Measurements from ENCODE around the gene P2RY8. TPM values are rescaled to one million over a fixed set of nuclear protein-coding genes. Genes with fewer than 3 reads are reported as not detected.

P2RY8 gene
- total and polyA plus RNA-seq, 3 experiments from 2014 or later = 47.1 to 302 (median 50.1) TPM

DNA sequence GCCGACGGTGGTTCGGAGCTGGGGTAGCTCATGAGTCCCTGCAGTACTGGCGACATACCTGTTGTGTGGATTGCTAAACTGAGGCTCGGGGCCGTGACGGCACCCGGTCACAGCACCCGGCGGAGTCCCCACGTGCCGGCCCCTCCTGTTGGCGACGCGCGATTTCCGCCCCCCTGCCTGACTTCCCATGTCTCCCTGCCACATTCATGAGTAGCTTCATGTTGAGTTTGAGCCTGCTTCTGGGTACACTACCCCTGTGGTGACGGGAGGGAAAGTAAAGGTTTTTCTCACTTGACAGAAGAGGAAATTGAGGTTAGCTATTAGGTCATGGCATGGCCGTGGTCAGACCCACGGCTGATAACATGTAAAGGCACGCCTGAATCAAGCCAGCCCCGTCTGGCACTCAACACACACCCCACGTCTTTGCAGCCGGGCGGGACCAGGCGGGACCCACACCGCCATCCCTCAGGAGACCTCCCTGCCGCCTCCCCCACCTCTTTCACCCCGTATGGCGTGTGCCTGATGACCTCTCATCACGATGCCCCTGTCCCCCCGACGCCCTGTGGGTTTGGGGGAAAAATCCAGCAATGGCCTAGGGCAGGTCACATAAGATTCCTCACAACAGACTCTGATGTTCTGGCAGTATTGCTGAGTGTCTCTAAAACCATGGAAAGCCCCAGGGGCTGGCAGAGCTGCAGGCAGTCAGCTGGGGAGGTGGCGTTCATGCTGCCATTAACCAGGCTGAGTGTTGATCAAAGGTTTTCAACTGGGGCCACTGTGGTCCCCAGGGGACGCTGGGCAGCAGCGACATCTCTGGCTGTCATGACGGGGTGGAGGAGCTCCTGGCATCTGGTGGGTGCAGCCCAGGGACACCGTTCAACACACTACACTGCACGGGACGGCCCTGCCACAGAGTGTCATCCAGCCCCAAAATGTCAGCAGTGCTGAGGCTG lies 29.2 kb downstream of the P2RY8 start:
- Histone ChIP-seq H3K9me3 (ENCODE audit: low read length) (no peaks in the 10 kb centered on the region), H3K4me1 (ENCODE audit: insufficient read depth, low read length) (peaks cover 15% of the 10 kb centered on the region), H3K4me3 (ENCODE audit: low read length) (no peak overlapping the region), H3K27ac (ENCODE audit: low read depth, low read length) (peak overlapping the region; percentile 21), H3K36me3 (ENCODE audit: insufficient read depth, low read length) (peaks cover 7% of the 10 kb centered on the region), H3K27me3 (ENCODE audit: insufficient read depth, low read length, poor library complexity, severe bottlenecking) (no peaks in the 10 kb centered on the region)
- H3K36me3 Mint-ChIP-seq = peaks cover 0 to 42% (median 12%) of the 10 kb centered on the region in 3 donors
- peak overlapping the region in 1 of 8 donors; percentile 98 for H3K27ac Mint-ChIP-seq
- H3K27me3 Mint-ChIP-seq = no peaks in the 10 kb centered on the region
- H3K9me3 Mint-ChIP-seq = peaks cover 0 to 4% (median 0%) of the 10 kb centered on the region in 5 donors
- CTCF ChIA-PET = no interaction called here
- POLR2A ChIA-PET = no interaction called here
- H3K4me3 Mint-ChIP-seq = peak overlapping the region in 4 of 7 donors; percentile 9 to 71 (median 44)
- DNase-seq = peak; percentile 41 to 79 (median 63)
- peaks cover 20 to 36% (median 34%) of the 10 kb centered on the region in 3 donors for H3K4me1 Mint-ChIP-seq

DNA sequence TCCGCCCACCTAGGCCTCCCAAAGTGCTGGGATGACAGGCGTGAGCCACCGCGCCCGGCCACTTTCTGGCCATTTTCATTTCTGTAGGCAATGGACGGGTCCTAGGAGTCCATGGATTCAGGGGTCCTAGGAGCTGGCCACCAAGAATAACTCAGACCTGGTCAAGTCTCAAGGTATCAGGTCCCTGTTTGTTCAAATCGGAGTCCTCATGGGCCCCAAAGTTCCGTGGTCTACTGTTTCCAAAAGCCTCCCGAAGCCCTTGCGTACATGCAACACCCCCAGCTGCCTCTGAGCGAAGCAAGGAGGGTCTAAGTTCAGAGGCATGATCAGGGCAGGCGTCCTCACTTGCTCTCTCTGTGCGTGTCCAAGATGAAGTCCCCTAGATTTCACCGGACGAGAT lies 30.1 kb downstream of the P2RY8 start:
- H3K4me1 ChIP-seq (ENCODE audit: insufficient read depth, low read length) = peaks cover 23% of the 10 kb centered on the region
- CTCF ChIA-PET = no interaction called here

DNA sequence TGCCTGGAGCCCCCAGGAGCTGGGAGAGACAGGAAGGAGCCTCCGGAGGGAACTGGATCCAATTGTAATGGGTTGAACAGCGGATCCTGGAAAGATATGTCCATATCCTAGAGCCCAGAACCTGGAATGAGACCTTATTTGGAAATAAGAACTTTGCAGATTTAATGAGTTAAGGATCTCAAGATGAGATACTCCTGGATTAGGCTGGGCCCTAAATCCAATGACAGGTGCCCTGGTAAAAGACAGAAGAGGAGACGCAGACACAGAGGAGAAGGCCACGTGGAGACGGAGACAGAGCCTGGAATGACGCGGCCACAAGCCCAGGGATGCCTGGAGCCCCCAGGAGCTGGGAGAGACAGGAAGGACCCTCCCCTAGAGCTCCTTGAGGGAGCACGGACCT lies 34.1 kb downstream of the P2RY8 start:
- H3K27ac ChIP-seq (ENCODE audit: low read depth, low read length) = peak overlapping the region; percentile 16

More for the DNA sequence above, 30.1 kb downstream of the P2RY8 start:
- peak overlapping the region in 4 of 8 donors; percentile 39 to 90 (median 80) for H3K27ac Mint-ChIP-seq
- H3K4me3 Mint-ChIP-seq = peak overlapping the region in 2 of 7 donors; percentile 20 to 44
- Histone ChIP-seq H3K27ac (ENCODE audit: low read depth, low read length) (no peak overlapping the region), H3K9me3 (ENCODE audit: low read length) (no peaks in the 10 kb centered on the region), H3K4me3 (ENCODE audit: low read length) (no peak overlapping the region), H3K27me3 (ENCODE audit: insufficient read depth, low read length, poor library complexity, severe bottlenecking) (no peaks in the 10 kb centered on the region), H3K36me3 (ENCODE audit: insufficient read depth, low read length) (peaks cover 15% of the 10 kb centered on the region)
- peaks cover 26 to 44% (median 38%) of the 10 kb centered on the region in 3 donors for H3K4me1 Mint-ChIP-seq
- no peak for DNase-seq
- peaks cover 0 to 4% (median 0%) of the 10 kb centered on the region in 5 donors for H3K9me3 Mint-ChIP-seq
- H3K36me3 Mint-ChIP-seq = peaks cover 0 to 44% (median 12%) of the 10 kb centered on the region in 3 donors
- POLR2A ChIA-PET = no interaction called here
- H3K27me3 Mint-ChIP-seq = no peaks in the 10 kb centered on the region

DNA sequence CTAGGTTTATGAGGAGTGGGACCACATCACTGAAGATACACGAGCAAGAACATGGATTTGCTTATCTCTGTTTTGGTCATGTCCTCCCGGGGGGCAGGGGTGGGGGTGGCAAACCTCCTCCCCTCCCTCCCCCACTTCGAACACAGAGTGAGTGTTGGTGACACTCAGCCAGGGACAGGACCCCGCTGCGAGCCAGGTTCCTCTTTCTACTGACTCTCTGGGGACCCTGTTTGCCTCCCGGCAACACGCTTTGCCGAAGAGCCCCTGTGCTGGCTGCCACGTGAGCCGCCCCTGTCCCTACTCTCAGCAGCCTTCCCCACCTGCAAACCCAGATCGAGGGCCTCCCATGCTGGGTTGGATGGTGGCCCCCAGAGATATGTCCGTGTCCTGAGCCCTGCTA lies 34.7 kb downstream of the P2RY8 start:
- H3K9me3 Mint-ChIP-seq = no peaks in the 10 kb centered on the region
- Histone ChIP-seq H3K27me3 (ENCODE audit: insufficient read depth, low read length, poor library complexity, severe bottlenecking) (no peaks in the 10 kb centered on the region), H3K36me3 (ENCODE audit: insufficient read depth, low read length) (peaks cover 13% of the 10 kb centered on the region), H3K27ac (ENCODE audit: low read depth, low read length) (peak overlapping the region; percentile 16), H3K9me3 (ENCODE audit: low read length) (no peaks in the 10 kb centered on the region), H3K4me1 (ENCODE audit: insufficient read depth, low read length) (peaks cover 19% of the 10 kb centered on the region), H3K4me3 (ENCODE audit: low read length) (no peak overlapping the region)
- CTCF ChIA-PET = no interaction called here
- H3K4me3 Mint-ChIP-seq = no peak overlapping the region
- H3K36me3 Mint-ChIP-seq = peaks cover 3 to 53% (median 6%) of the 10 kb centered on the region in 3 donors
- H3K4me1 Mint-ChIP-seq = peaks cover 24 to 49% (median 36%) of the 10 kb centered on the region in 3 donors
- H3K27me3 Mint-ChIP-seq = no peaks in the 10 kb centered on the region
- DNase-seq = no peak
- POLR2A ChIA-PET = no interaction called here
- H3K27ac Mint-ChIP-seq = peak overlapping the region; percentile 29 to 97 (median 71)

More for the DNA sequence above, 34.1 kb downstream of the P2RY8 start:
- H3K36me3 ChIP-seq (ENCODE audit: insufficient read depth, low read length) = peaks cover 17% of the 10 kb centered on the region
- Mint-ChIP-seq H3K9me3 (no peaks in the 10 kb centered on the region), H3K27ac (peak overlapping the region; percentile 56 to 97 (median 77)), H3K4me1 (peaks cover 21 to 45% (median 36%) of the 10 kb centered on the region in 3 donors), H3K36me3 (peaks cover 3 to 48% (median 6%) of the 10 kb centered on the region in 3 donors), H3K27me3 (no peaks in the 10 kb centered on the region), H3K4me3 (peak overlapping the region in 1 of 7 donors; percentile 23)
- no peaks in the 10 kb centered on the region for H3K27me3 ChIP-seq (ENCODE audit: insufficient read depth, low read length, poor library complexity, severe bottlenecking)
- no peaks in the 10 kb centered on the region for H3K9me3 ChIP-seq (ENCODE audit: low read length)
- POLR2A ChIA-PET = no interaction called here
- CTCF ChIA-PET = no interaction called here
- H3K4me3 ChIP-seq (ENCODE audit: low read length) = no peak overlapping the region
- peaks cover 25% of the 10 kb centered on the region for H3K4me1 ChIP-seq (ENCODE audit: insufficient read depth, low read length)
- no peak for DNase-seq

DNA sequence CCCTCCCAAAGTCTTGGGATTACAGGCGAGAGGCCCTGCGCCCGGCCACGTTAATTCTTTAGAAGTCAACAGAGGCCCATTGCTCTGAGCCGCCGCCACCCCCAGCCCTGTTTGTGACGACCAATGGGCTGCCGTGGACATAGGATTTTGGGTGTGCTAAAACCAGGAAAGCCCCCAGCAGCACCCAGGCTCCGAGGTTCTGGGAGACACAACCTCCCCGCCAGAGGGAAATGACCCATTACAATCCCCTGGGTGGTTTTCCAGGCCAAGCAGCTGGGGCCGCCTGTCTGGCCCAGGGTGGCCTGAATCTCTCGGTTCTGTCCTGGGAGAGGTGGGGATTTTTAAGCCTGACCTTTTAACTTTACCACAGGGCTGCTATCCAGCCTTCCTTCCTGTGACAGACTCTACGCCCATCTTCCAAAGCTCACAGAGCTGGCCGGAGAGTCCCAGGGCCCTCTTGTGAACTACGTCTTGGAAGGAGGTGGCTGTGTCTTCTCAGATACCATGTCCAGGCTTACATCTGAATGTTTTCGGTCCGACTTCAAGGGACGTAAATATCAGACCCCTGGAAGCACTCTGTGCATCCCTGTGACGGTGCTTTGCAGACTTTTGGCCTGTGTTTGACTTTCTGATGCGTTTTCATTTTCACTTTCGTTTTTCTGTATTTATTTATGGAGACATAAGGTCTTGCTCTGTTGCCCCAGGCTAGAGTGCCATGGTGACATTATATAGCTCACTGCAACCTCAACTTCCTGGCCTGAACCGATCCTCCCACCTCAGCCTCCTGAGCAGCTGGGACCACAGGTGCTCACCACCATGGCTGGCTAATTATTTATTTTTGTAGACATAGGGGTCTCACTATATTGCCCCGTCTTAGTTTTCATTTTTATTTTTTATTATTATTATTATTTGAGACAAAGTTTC lies 36.0 kb downstream of the P2RY8 start:
- Histone ChIP-seq H3K36me3 (ENCODE audit: insufficient read depth, low read length) (peaks cover 9% of the 10 kb centered on the region), H3K9me3 (ENCODE audit: low read length) (no peaks in the 10 kb centered on the region), H3K4me3 (ENCODE audit: low read length) (no peak overlapping the region), H3K27ac (ENCODE audit: low read depth, low read length) (peak overlapping the region; percentile 43), H3K4me1 (ENCODE audit: insufficient read depth, low read length) (peaks cover 16% of the 10 kb centered on the region), H3K27me3 (ENCODE audit: insufficient read depth, low read length, poor library complexity, severe bottlenecking) (no peaks in the 10 kb centered on the region)
- Mint-ChIP-seq H3K36me3 (peaks cover 3 to 58% (median 4%) of the 10 kb centered on the region in 3 donors), H3K4me3 (peak overlapping the region; percentile 23 to 73 (median 61)), H3K4me1 (peaks cover 22 to 52% (median 39%) of the 10 kb centered on the region in 3 donors), H3K27me3 (no peaks in the 10 kb centered on the region), H3K27ac (peak overlapping the region; percentile 79 to 94 (median 90)), H3K9me3 (no peaks in the 10 kb centered on the region)
- ChIA-PET POLR2A (no interaction called here), CTCF (no interaction called here)
- peak in 3 of 5 donors; percentile 10 to 64 (median 51) for DNase-seq

DNA sequence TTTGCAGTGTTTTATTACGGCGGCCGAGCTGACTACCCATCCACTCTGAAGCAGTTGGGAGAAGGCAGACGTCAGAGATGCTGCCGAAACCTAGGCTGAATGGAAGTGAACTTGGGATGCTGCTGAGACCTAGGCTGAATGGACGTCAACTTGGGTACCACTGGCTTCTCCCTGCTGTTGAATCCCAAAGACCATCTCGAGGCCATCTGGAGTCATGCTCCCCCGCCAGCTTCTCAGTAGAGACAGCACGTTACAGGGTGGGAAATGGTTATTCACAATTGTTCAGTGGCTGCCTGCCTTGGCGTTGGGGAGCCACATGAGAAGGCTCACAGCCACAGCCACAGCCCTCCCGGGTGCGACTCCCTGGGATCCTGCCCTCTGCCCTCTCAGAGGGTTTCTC lies 40.9 kb downstream of the P2RY8 start:
- Mint-ChIP-seq H3K9me3 (peaks cover 0 to 7% (median 2%) of the 10 kb centered on the region in 5 donors), H3K27ac (peak overlapping the region in 6 of 8 donors; percentile 39 to 87 (median 72)), H3K4me3 (peak overlapping the region in 2 of 7 donors; percentile 8 to 32), H3K4me1 (peaks cover 24 to 47% (median 34%) of the 10 kb centered on the region in 3 donors), H3K36me3 (peaks cover 13 to 60% (median 15%) of the 10 kb centered on the region in 3 donors), H3K27me3 (no peaks in the 10 kb centered on the region)
- no peaks in the 10 kb centered on the region for H3K9me3 ChIP-seq (ENCODE audit: low read length)
- DNase-seq = no peak
- CTCF ChIA-PET = no interaction called here
- no peak overlapping the region for H3K4me3 ChIP-seq (ENCODE audit: low read length)
- peaks cover 15% of the 10 kb centered on the region for H3K4me1 ChIP-seq (ENCODE audit: insufficient read depth, low read length)
- H3K27ac ChIP-seq (ENCODE audit: low read depth, low read length) = no peak overlapping the region
- H3K36me3 ChIP-seq (ENCODE audit: insufficient read depth, low read length) = peaks cover 5% of the 10 kb centered on the region
- no peaks in the 10 kb centered on the region for H3K27me3 ChIP-seq (ENCODE audit: insufficient read depth, low read length, poor library complexity, severe bottlenecking)
- POLR2A ChIA-PET = no interaction called here

DNA sequence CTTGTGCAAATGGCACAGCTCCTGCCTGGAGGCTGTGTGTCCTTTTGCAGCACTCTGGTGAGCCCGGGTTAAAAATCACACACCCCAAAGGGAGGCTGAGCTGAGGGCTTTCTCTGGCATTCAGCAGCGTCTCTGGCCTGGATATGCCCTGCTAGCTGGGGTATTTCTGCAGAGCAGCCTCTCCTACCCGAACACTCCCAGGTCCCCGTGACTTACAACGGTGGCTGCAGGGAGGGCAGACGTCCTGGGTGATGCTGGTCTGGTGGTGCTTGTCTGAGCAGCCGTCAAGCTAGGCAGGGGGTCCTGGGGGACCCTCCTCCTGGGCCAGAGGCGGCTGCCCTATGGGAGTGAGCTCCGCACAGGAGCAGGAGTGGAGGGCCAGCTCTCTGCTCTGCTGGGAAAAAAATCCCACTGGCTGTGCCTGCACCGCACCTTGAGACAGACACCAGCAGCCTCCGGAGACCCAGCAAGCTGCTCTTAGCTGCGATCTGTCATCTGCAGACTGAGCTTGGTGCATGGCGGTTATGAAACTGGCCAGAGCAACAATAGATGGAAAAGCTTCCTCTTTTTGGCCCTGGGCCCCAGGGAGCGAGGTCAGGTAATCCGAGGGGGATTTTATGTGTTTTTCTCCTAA lies 43.0 kb downstream of the P2RY8 start:
- DNase-seq = peak in 1 of 5 donors; percentile 23
- H3K4me3 Mint-ChIP-seq = no peak overlapping the region
- Histone ChIP-seq H3K27ac (ENCODE audit: low read depth, low read length) (peak overlapping the region; percentile 38), H3K9me3 (ENCODE audit: low read length) (no peaks in the 10 kb centered on the region), H3K4me3 (ENCODE audit: low read length) (no peak overlapping the region), H3K27me3 (ENCODE audit: insufficient read depth, low read length, poor library complexity, severe bottlenecking) (no peaks in the 10 kb centered on the region), H3K4me1 (ENCODE audit: insufficient read depth, low read length) (peaks cover 11% of the 10 kb centered on the region), H3K36me3 (ENCODE audit: insufficient read depth, low read length) (peaks cover 9% of the 10 kb centered on the region)
- H3K27ac Mint-ChIP-seq = peak overlapping the region; percentile 25 to 93 (median 74)
- H3K4me1 Mint-ChIP-seq = peaks cover 23 to 40% (median 31%) of the 10 kb centered on the region in 3 donors
- peaks cover 17 to 61% (median 20%) of the 10 kb centered on the region in 3 donors for H3K36me3 Mint-ChIP-seq
- H3K9me3 Mint-ChIP-seq = peaks cover 0 to 7% (median 2%) of the 10 kb centered on the region in 5 donors
- H3K27me3 Mint-ChIP-seq = no peaks in the 10 kb centered on the region
- CTCF ChIA-PET = no interaction called here
- POLR2A ChIA-PET = no interaction called here

All from CD8-positive, alpha-beta memory T cell (primary cell).